Measurements from ENCODE around the gene CROCC2.

The CROCC2 gene

GRCh38 chr2:240954436-240955305 lies 48.5 kb downstream of the CROCC2 start:
- in situ Hi-C loops (cut with MboI; ENCODE audit: low sequenced_read_pairs), result no loop called here

GRCh38 chr2:240955306-240956170 lies 49.4 kb downstream of the CROCC2 start:
- in situ Hi-C loops (cut with MboI; ENCODE audit: low sequenced_read_pairs), result no loop called here

- in situ Hi-C loops (cut with MboI; ENCODE audit: low sequenced_read_pairs), result no loop called here
These were observed 50.2 kb downstream of the CROCC2 start for GRCh38 chr2:240956171-240956934.

- in situ Hi-C loops (cut with MboI; ENCODE audit: low sequenced_read_pairs), result no loop called here
These were observed 51.0 kb downstream of the CROCC2 start for GRCh38 chr2:240956935-240957655.

GRCh38 chr2:240957656-240958365 lies 51.7 kb downstream of the CROCC2 start:
- in situ Hi-C loops (cut with MboI; ENCODE audit: low sequenced_read_pairs), result no loop called here

- in situ Hi-C loops (cut with MboI; ENCODE audit: low sequenced_read_pairs), result no loop called here
These were observed 52.5 kb downstream of the CROCC2 start for GRCh38 chr2:240958366-240959213.

GRCh38 chr2:240959214-240959940 lies 53.2 kb downstream of the CROCC2 start:
- in situ Hi-C loops (cut with MboI; ENCODE audit: low sequenced_read_pairs), result no loop called here

- in situ Hi-C loops (cut with MboI; ENCODE audit: low sequenced_read_pairs), result no loop called here
These were observed 53.8 kb downstream of the CROCC2 start for GRCh38 chr2:240959941-240960308.

- in situ Hi-C loops (cut with MboI; ENCODE audit: low sequenced_read_pairs), result no loop called here
These were observed 54.3 kb downstream of the CROCC2 start for GRCh38 chr2:240960309-240960970.

GRCh38 chr2:240960971-240961876 lies 55.1 kb downstream of the CROCC2 start:
- in situ Hi-C loops (cut with MboI; ENCODE audit: low sequenced_read_pairs), result no loop called here

GRCh38 chr2:240961910-240962299 lies 55.8 kb downstream of the CROCC2 start:
- in situ Hi-C loops (cut with MboI; ENCODE audit: low sequenced_read_pairs), result no loop called here

GRCh38 chr2:240962300-240963064 lies 56.3 kb downstream of the CROCC2 start:
- in situ Hi-C loops (cut with MboI; ENCODE audit: low sequenced_read_pairs), result no loop called here

GRCh38 chr2:240963065-240963867 lies 57.1 kb downstream of the CROCC2 start:
- in situ Hi-C loops (cut with MboI; ENCODE audit: low sequenced_read_pairs), result no loop called here

- in situ Hi-C loops (cut with MboI; ENCODE audit: low sequenced_read_pairs), result no loop called here
These were observed 58.0 kb downstream of the CROCC2 start for GRCh38 chr2:240963868-240964703.

Measured in hTERT RPE-1 (cell line).